C4-2B (cell line): ENCODE data around the gene SORCS1.

Experiments used
- CTCF ChIP-seq: fragments of 450-650 bp; conservative IDR thresholded peaks from 2 replicates; pipeline ENCODE4 v1.5.1; 2017; ENCODE audit warnings: mild to moderate bottlenecking
- ZFX ChIP-seq: fragments of 450-650 bp; IDR thresholded peaks from 2 replicates; pipeline ENCODE4 v1.6.1; 2017

DNA sequence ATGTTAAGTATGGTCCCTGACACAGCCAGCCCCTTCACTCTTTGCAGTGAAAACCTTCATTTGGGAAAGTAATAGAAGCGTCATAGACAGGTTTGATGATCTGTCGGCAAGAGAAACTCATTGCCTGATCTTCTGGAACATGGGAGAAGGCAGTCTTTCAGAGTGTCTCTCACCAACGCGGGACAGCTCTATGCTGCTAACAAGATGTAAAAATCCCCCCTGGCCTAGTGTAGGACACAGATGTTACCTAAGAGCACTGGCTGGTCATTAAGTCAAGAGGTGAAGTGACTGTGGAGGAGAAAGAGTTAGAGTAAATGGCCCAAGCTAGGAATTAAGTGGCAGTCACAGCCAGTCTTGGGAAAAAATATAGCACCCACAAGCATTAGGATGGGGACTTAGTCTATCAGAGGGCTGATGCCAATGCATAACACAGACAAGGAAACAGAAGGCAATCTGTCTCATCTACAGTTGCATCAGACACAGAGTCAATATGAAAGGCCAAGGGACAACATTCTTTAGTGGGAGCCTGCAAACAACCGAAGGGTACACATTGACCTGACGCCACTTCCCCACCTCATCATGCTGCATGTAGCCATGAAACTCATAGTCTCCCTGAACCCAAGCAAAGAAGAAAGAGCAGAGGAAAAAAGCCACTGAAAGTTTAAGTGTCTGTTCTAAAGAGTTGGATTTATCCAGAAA, 69.5 kb downstream of the SORCS1 start:
- no peak for TF ChIP-seq CTCF
- no peak for TF ChIP-seq ZFX
